Measurements from ENCODE around the gene BCL2. TPM values are rescaled to one million over a fixed set of nuclear protein-coding genes. Genes with fewer than 3 reads are reported as not detected.

The BCL2 gene
- total and polyA plus RNA-seq, 9 of the 15 experiments (the other 6 are each of a cell fraction or from before 2014, with no cell fraction given) = 0.10 to 1.1 (median 0.65) TPM

- DNase-seq (ENCODE audit: extremely low read depth in 1 of 4, low spot score in 3 of 4) (no peak), ATAC-seq (no peak), FAIRE-seq (no peak)
- no peak for TF ChIP-seq BCLAF1 (IDR thresholded peaks at IDR 0.05; ENCODE audit: borderline replicate concordance in 1 of 2, control insufficient read depth in 1 of 2, low read depth in 2 of 2, low read length in 1 of 2)
- TF ChIP-seq TBL1XR1 (IDR thresholded peaks at IDR 0.05; ENCODE audit: low read length in 2 of 2) = no peak
- no peak for TF ChIP-seq ZNF436 (CRISPR knock-in tag; IDR thresholded peaks at IDR 0.05)
- TF ChIP-seq ZNF766 (CRISPR knock-in tag; conservative IDR thresholded peaks at IDR 0.05) = no peak
- TF ChIP-seq ZNF165 (CRISPR knock-in tag; IDR thresholded peaks at IDR 0.05; ENCODE audit: borderline replicate concordance) = no peak
- no peak for TF ChIP-seq KAT8 (IDR thresholded peaks at IDR 0.05; ENCODE audit: low read depth)
- TF ChIP-seq IRF2 (CRISPR knock-in tag; IDR thresholded peaks at IDR 0.05) = no peak
- TF ChIP-seq ASH1L (IDR thresholded peaks at IDR 0.05; ENCODE audit: borderline replicate concordance, low read depth, partially characterized antibody) = no peak
- no peak for TF ChIP-seq TRIM25 (IDR thresholded peaks at IDR 0.05; ENCODE audit: borderline replicate concordance)
- no peak for TF ChIP-seq CAMTA2 (CRISPR knock-in tag; conservative IDR thresholded peaks at IDR 0.05)
- TF ChIP-seq NCOA6 (IDR thresholded peaks at IDR 0.05) = no peak
- no peak for TF ChIP-seq U2AF2 (optimal IDR thresholded peaks at IDR 0.05; ENCODE audit: low read depth, low read length)
- TF ChIP-seq RB1 (IDR thresholded peaks at IDR 0.05; ENCODE audit: low read depth) = no peak
- Histone ChIP-seq H3K9me1 (ENCODE audit: control insufficient read depth, insufficient read depth, low read length) (no peaks in the 10 kb centered on the region), H3K27ac (ENCODE audit: extremely low read depth, low read depth, low read length) (no peak overlapping the region), H3K27me3 (ENCODE audit: control insufficient read depth in 2 of 2, insufficient read depth in 2 of 2, low read length in 2 of 2) (no peaks in the 10 kb centered on the region), H3K79me2 (ENCODE audit: control insufficient read depth, insufficient read depth, low read length) (no peaks in the 10 kb centered on the region), H3K4me2 (ENCODE audit: insufficient read depth, low read length) (no peak overlapping the region), H2AFZ (ENCODE audit: low read depth, low read length) (no peak overlapping the region), H4K20me1 (replicated peaks; ENCODE audit: control insufficient read depth, insufficient read depth, low read length) (no peaks in the 10 kb centered on the region), H3K36me3 (ENCODE audit: control insufficient read depth, insufficient read depth, low read length) (no peaks in the 10 kb centered on the region), H3K4me1 (replicated peaks in 1 of 2; ENCODE audit: control insufficient read depth in 2 of 2, insufficient read depth in 2 of 2, low read length in 2 of 2) (peaks cover 0 to 10% of the 10 kb centered on the region in 2 experiments; a peak in 2 of 5 replicates), H3K4me3 (no peak overlapping the region), H3K9ac (ENCODE audit: insufficient read depth in 1 of 2, low read depth in 2 of 2, low read length in 2 of 2) (no peak overlapping the region), H3K9me3 (replicated peaks; ENCODE audit: control insufficient read depth, insufficient read depth, low read depth, low read length) (no peaks in the 10 kb centered on the region; the same call in 1 of the 2 replicates)
- in situ Hi-C loops (cut with MboI) (no loop called here), intact Hi-C loops (cut with micrococcal nuclease) (no loop called here)
- CTCF ChIA-PET (ENCODE audit: low intra/inter-chr PET ratio) = no interaction called here
- no TSS peak for BruUV-seq (replicated peaks)
- 36% methylated on average over 3 of the region's 3 CpGs for WGBS (ENCODE audit: insufficient coverage, low coverage, missing lambda C conversion rate)
- POLR2A ChIA-PET = no interaction called here
These were observed 116.1 kb downstream of the BCL2 start for GRCh38 chr18:63203497-63203896.

All from K562 (cell line).